ENCODE data around the gene PTGIS. TPM values are rescaled to one million over a fixed set of nuclear protein-coding genes. Genes with fewer than 3 reads are reported as not detected.
A peak's percentile ranks its signal among the peaks of the same experiment; 100 is the strongest.

Gene PTGIS
- total and polyA plus RNA-seq, 2 donors, result 0.76 to 3.3 TPM

GRCh38 chr20:49466114-49466912 lies 101.6 kb downstream of the PTGIS start:
- DNase-seq (ENCODE audit: low read depth in 6 of 9, low spot score in 9 of 9), result no peak
- H3K4me3 ChIP-seq (ENCODE audit: low read length in 2 of 2), result no peak overlapping the region
- WGBS, result 92% methylated on average over 8 of the region's 8 CpGs
- peaks cover 0 to 7% of the 10 kb centered on the region in 2 donors for H3K27me3 ChIP-seq (ENCODE audit: control insufficient read depth in 2 of 2, insufficient read depth in 1 of 2, low read length in 1 of 2)
- no peak overlapping the region for H3K27ac ChIP-seq (ENCODE audit: low read depth in 1 of 2, low read length in 1 of 2)
- no peaks in the 10 kb centered on the region for H3K4me1 ChIP-seq (ENCODE audit: control insufficient read depth in 2 of 2, insufficient read depth in 2 of 2, low read length in 2 of 2)
- H3K9me3 ChIP-seq (ENCODE audit: control insufficient read depth in 2 of 2, insufficient read depth in 1 of 2, low read length in 1 of 2), result no peaks in the 10 kb centered on the region
- no peaks in the 10 kb centered on the region for H3K36me3 ChIP-seq (ENCODE audit: control insufficient read depth in 2 of 2, insufficient read depth in 2 of 2, low read length in 1 of 2)

- Histone ChIP-seq H3K4me3 (ENCODE audit: low read length in 2 of 2) (no peak overlapping the region), H3K4me1 (ENCODE audit: control insufficient read depth in 2 of 2, insufficient read depth in 2 of 2, low read length in 2 of 2) (no peaks in the 10 kb centered on the region), H3K9me3 (ENCODE audit: control insufficient read depth in 2 of 2, insufficient read depth in 1 of 2, low read length in 1 of 2) (no peaks in the 10 kb centered on the region), H3K27ac (ENCODE audit: low read depth in 1 of 2, low read length in 1 of 2) (no peak overlapping the region), H3K36me3 (ENCODE audit: control insufficient read depth in 2 of 2, insufficient read depth in 2 of 2, low read length in 1 of 2) (no peaks in the 10 kb centered on the region), H3K27me3 (ENCODE audit: control insufficient read depth in 2 of 2, insufficient read depth in 1 of 2, low read length in 1 of 2) (no peaks in the 10 kb centered on the region)
- WGBS, result 95% methylated on average over 7 of the region's 7 CpGs
- DNase-seq (ENCODE audit: low read depth in 6 of 9, low spot score in 9 of 9), result no peak
These were observed 103.4 kb downstream of the PTGIS start for GRCh38 chr20:49464556-49464955.

GRCh38 chr20:49462626-49463025 lies 105.3 kb downstream of the PTGIS start:
- H3K27ac ChIP-seq (ENCODE audit: low read depth in 1 of 2, low read length in 1 of 2), result no peak overlapping the region

DNA sequence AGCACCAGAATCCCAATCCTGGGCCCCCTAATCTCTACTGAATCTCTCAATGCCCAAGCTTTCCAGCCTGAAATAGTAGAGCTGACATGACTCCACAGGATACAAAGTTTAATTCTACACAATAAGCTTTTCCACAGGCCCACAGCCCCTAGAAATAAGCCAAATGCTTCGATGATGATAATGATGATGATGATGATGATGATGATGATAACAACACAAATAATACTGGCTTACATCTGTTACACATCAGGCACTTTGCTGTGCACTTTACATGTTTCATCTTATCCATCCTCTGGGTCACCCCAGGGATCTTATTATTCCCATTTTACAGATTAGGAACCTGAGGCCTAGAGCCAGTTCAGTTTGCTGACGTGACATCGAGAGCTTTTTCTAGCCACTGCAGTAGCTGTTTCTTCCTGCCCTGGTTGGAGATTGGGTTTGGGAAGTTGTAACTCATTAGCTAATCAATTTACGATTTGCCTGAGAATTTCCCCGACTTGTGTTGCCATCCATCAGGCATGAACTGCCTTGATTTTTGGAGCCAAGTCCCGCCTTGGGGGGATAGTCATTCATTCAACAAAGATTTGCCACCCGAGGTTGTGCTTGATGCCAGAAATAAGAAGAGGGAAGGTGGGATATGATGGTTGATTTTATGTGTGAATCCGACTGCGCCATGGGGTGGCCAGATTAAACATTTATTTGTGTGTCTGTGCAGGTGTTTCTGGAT lies 105.9 kb downstream of the PTGIS start:
- Histone ChIP-seq H3K27me3 (ENCODE audit: control insufficient read depth in 2 of 2, insufficient read depth in 1 of 2, low read length in 1 of 2) (no peaks in the 10 kb centered on the region), H3K27ac (ENCODE audit: low read depth in 1 of 2, low read length in 1 of 2) (no peak overlapping the region), H3K4me1 (ENCODE audit: control insufficient read depth in 2 of 2, insufficient read depth in 2 of 2, low read length in 2 of 2) (peaks cover 0 to 2% of the 10 kb centered on the region in 2 donors), H3K4me3 (ENCODE audit: low read length in 2 of 2) (no peak overlapping the region), H3K36me3 (ENCODE audit: control insufficient read depth in 2 of 2, insufficient read depth in 2 of 2, low read length in 1 of 2) (no peaks in the 10 kb centered on the region), H3K9me3 (ENCODE audit: control insufficient read depth in 2 of 2, insufficient read depth in 1 of 2, low read length in 1 of 2) (no peaks in the 10 kb centered on the region)
- 88% methylated on average over 9 of the region's 9 CpGs for WGBS
- no peak for DNase-seq (ENCODE audit: low read depth in 6 of 9, low spot score in 9 of 9)

More at GRCh38 chr20:49462626-49463025, 105.3 kb downstream of the PTGIS start:
- no peaks in the 10 kb centered on the region for H3K4me1 ChIP-seq (ENCODE audit: control insufficient read depth in 2 of 2, insufficient read depth in 2 of 2, low read length in 2 of 2)
- H3K9me3 ChIP-seq (ENCODE audit: control insufficient read depth in 2 of 2, insufficient read depth in 1 of 2, low read length in 1 of 2), result no peaks in the 10 kb centered on the region
- no peaks in the 10 kb centered on the region for H3K36me3 ChIP-seq (ENCODE audit: control insufficient read depth in 2 of 2, insufficient read depth in 2 of 2, low read length in 1 of 2)
- 89% methylated on average over 6 of the region's 6 CpGs for WGBS
- no peaks in the 10 kb centered on the region for H3K27me3 ChIP-seq (ENCODE audit: control insufficient read depth in 2 of 2, insufficient read depth in 1 of 2, low read length in 1 of 2)
- no peak overlapping the region for H3K4me3 ChIP-seq (ENCODE audit: low read length in 2 of 2)
- DNase-seq (ENCODE audit: low read depth in 6 of 9, low spot score in 9 of 9), result no peak

DNA sequence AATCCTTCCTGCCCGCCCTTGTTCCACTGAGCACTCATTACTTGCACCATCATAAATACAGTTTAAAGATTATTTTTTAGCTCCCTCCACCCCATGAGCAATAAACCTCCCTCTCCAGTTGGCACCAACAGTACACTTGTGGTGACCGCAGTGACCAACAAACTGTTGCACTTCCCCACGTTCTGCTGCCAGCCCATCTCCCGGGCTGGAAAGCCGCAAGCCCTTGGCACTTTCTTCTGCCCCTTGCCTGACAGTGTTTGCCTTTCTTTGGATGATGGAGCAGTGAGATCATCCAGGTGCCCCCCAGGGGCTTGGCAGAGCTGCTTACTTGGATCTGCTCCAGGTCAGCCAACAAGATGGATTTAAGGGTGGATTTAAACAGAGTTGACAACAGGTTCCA lies 107.0 kb downstream of the PTGIS start:
- WGBS, result 88% methylated on average over 5 of the region's 5 CpGs
- no peak for DNase-seq (ENCODE audit: low read depth in 6 of 9, low spot score in 9 of 9)
- H3K4me3 ChIP-seq (ENCODE audit: low read length in 2 of 2), result no peak overlapping the region
- H3K4me1 ChIP-seq (ENCODE audit: control insufficient read depth in 2 of 2, insufficient read depth in 2 of 2, low read length in 2 of 2), result peaks cover 0 to 7% of the 10 kb centered on the region in 2 donors
- no peaks in the 10 kb centered on the region for H3K36me3 ChIP-seq (ENCODE audit: control insufficient read depth in 2 of 2, insufficient read depth in 2 of 2, low read length in 1 of 2)
- H3K27ac ChIP-seq (ENCODE audit: low read depth in 1 of 2, low read length in 1 of 2), result no peak overlapping the region
- H3K27me3 ChIP-seq (ENCODE audit: control insufficient read depth in 2 of 2, insufficient read depth in 1 of 2, low read length in 1 of 2), result no peaks in the 10 kb centered on the region
- no peaks in the 10 kb centered on the region for H3K9me3 ChIP-seq (ENCODE audit: control insufficient read depth in 2 of 2, insufficient read depth in 1 of 2, low read length in 1 of 2)

- DNase-seq (ENCODE audit: low read depth in 6 of 9, low spot score in 9 of 9), result no peak
- no peaks in the 10 kb centered on the region for H3K36me3 ChIP-seq (ENCODE audit: control insufficient read depth in 2 of 2, insufficient read depth in 2 of 2, low read length in 1 of 2)
- WGBS, result 94% methylated on average over 6 of the region's 6 CpGs
- no peak overlapping the region for H3K4me3 ChIP-seq (ENCODE audit: low read length in 2 of 2)
- no peaks in the 10 kb centered on the region for H3K9me3 ChIP-seq (ENCODE audit: control insufficient read depth in 2 of 2, insufficient read depth in 1 of 2, low read length in 1 of 2)
- H3K27me3 ChIP-seq (ENCODE audit: control insufficient read depth in 2 of 2, insufficient read depth in 1 of 2, low read length in 1 of 2), result no peaks in the 10 kb centered on the region
- no peak overlapping the region for H3K27ac ChIP-seq (ENCODE audit: low read depth in 1 of 2, low read length in 1 of 2)
- peaks cover 0 to 7% of the 10 kb centered on the region in 2 donors for H3K4me1 ChIP-seq (ENCODE audit: control insufficient read depth in 2 of 2, insufficient read depth in 2 of 2, low read length in 2 of 2)
These were observed 107.8 kb downstream of the PTGIS start for GRCh38 chr20:49460131-49460530.

DNA sequence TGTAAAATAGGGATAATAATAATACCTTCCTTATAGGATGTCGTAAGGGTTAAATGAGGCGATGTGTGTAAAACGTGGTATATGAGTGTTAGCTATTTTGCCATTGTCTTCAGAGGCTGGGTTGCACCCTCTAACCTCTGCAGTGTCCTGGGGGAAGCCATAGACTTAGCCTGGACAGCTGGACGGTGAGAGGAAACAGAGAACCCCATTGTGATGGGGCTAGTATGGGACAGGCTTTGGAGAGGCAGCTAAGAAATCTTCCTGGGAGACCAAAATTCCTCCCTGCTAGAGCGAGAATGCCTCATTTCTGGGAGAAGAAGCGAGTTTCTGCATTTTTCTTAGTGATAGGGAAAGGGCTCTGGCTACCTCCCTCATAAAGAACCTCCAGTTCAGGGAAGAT lies 108.3 kb downstream of the PTGIS start:
- H3K36me3 ChIP-seq (ENCODE audit: control insufficient read depth in 2 of 2, insufficient read depth in 2 of 2, low read length in 1 of 2), result no peaks in the 10 kb centered on the region
- no peak overlapping the region for H3K4me3 ChIP-seq (ENCODE audit: low read length in 2 of 2)
- WGBS, result 82% methylated on average over 6 of the region's 6 CpGs
- H3K27me3 ChIP-seq (ENCODE audit: control insufficient read depth in 2 of 2, insufficient read depth in 1 of 2, low read length in 1 of 2), result no peaks in the 10 kb centered on the region
- H3K4me1 ChIP-seq (ENCODE audit: control insufficient read depth in 2 of 2, insufficient read depth in 2 of 2, low read length in 2 of 2), result peaks cover 0 to 7% of the 10 kb centered on the region in 2 donors
- no peaks in the 10 kb centered on the region for H3K9me3 ChIP-seq (ENCODE audit: control insufficient read depth in 2 of 2, insufficient read depth in 1 of 2, low read length in 1 of 2)
- no peak overlapping the region for H3K27ac ChIP-seq (ENCODE audit: low read depth in 1 of 2, low read length in 1 of 2)
- DNase-seq (ENCODE audit: low read depth in 6 of 9, low spot score in 9 of 9), result no peak

DNA sequence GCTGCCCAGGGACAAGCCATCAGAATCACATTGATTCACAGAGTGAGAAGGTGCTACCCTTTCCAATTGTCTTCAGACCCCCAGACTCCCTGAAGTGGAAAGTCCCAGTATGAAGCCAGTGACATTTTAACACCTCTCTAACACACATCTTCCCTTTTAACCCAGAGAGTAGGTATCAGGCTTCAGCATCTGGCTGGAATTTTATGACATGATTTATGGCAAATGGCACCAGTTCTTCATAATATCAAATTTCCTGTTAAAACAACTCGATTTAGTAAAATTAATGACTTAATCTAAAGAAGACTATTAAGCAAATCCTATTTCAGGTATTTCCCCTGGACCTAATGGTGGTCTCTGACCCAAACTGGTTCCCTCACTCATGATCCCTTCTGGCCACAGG lies 110.5 kb downstream of the PTGIS start:
- H3K4me1 ChIP-seq (ENCODE audit: control insufficient read depth in 2 of 2, insufficient read depth in 2 of 2, low read length in 2 of 2), result peaks cover 0 to 7% of the 10 kb centered on the region in 2 donors
- H3K36me3 ChIP-seq (ENCODE audit: control insufficient read depth in 2 of 2, insufficient read depth in 2 of 2, low read length in 1 of 2), result no peaks in the 10 kb centered on the region
- 20% methylated on average over 1 of the region's 1 CpG for WGBS
- H3K9me3 ChIP-seq (ENCODE audit: control insufficient read depth in 2 of 2, insufficient read depth in 1 of 2, low read length in 1 of 2), result no peaks in the 10 kb centered on the region
- peak in 1 of 9 donors; percentile 17 for DNase-seq (ENCODE audit: low read depth in 6 of 9, low spot score in 9 of 9)
- H3K27ac ChIP-seq (ENCODE audit: low read depth in 1 of 2, low read length in 1 of 2), result peak overlapping the region in 1 of 2 donors; percentile 55
- H3K4me3 ChIP-seq (ENCODE audit: low read length in 2 of 2), result no peak overlapping the region
- no peaks in the 10 kb centered on the region for H3K27me3 ChIP-seq (ENCODE audit: control insufficient read depth in 2 of 2, insufficient read depth in 1 of 2, low read length in 1 of 2)

- Histone ChIP-seq H3K4me3 (ENCODE audit: low read length in 2 of 2) (no peak overlapping the region), H3K27me3 (ENCODE audit: control insufficient read depth in 2 of 2, insufficient read depth in 1 of 2, low read length in 1 of 2) (no peaks in the 10 kb centered on the region), H3K27ac (ENCODE audit: low read depth in 1 of 2, low read length in 1 of 2) (peak overlapping the region in 1 of 2 donors; percentile 55), H3K36me3 (ENCODE audit: control insufficient read depth in 2 of 2, insufficient read depth in 2 of 2, low read length in 1 of 2) (no peaks in the 10 kb centered on the region), H3K4me1 (ENCODE audit: control insufficient read depth in 2 of 2, insufficient read depth in 2 of 2, low read length in 2 of 2) (peaks cover 0 to 7% of the 10 kb centered on the region in 2 donors), H3K9me3 (ENCODE audit: control insufficient read depth in 2 of 2, insufficient read depth in 1 of 2, low read length in 1 of 2) (no peaks in the 10 kb centered on the region)
- DNase-seq (ENCODE audit: low read depth in 6 of 9, low spot score in 9 of 9), result no peak
- WGBS, result 86% methylated on average over 6 of the region's 6 CpGs
These were observed 111.3 kb downstream of the PTGIS start for GRCh38 chr20:49456646-49457045.
